Fibroblast of the aortic adventitia (primary cell): ENCODE measurements around the gene MRPL19. TPM values are rescaled to one million over a fixed set of nuclear protein-coding genes. Genes with fewer than 3 reads are reported as not detected.
"Not testable (repeated sequence)": the region's sequence is repeated elsewhere in the genome, so short reads cannot be mapped to it uniquely, and the experiment has no call there.

ENCODE experiments used
- DNase-seq: peaks from one replicate; pipeline ENCODE4 v3.0.0-alpha.2; 2010; ENCODE audit warnings: low read depth
- H3K4me3 ChIP-seq: 2 replicates; pipeline ENCODE4 v1.5.1; 2011; ENCODE audit warnings: low read depth, mild to moderate bottlenecking, control low read depth, low read length, moderate library complexity
- total RNA-seq: library from RNA; depleted of rRNA; stranded (reverse); fragments of >200 nt; gene quantifications from 2 replicates; pipeline ENCODE4 v1.2.3, GENCODE V29; 2012; ENCODE audit warnings: low replicate concordance
- TF ChIP-seq, protein P1 (sequence below): IDR thresholded peaks from 2 replicates; pipeline ENCODE4 v1.5.1; 2011; ENCODE audit warnings: mild to moderate bottlenecking, low read length, control low read depth, inconsistent platforms; ENCODE audit not compliant: insufficient read depth

The MRPL19 gene
- total RNA-seq, 1 donor, result 38.0 TPM

DNA sequence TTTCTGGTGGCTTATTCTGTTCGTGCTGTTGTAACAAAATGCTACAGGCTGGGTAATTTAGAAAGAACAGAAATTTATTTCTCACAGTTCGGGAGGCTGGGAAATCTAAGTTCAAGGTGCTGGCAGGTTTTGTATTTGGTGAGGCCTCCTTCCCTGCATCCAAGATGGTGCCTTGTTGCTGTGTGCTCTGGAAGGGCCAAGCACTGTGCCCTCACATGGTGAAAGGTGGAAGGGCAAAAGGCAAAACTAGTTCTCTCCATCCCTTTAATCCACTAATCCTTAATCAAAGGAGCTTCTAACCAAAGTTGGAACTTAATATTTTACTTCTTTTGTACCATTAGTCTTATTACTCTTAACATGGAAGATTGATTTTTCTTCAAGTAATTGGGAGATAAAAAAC is 7.4 kb downstream of the MRPL19 start:
- TF ChIP-seq, protein P1, sequence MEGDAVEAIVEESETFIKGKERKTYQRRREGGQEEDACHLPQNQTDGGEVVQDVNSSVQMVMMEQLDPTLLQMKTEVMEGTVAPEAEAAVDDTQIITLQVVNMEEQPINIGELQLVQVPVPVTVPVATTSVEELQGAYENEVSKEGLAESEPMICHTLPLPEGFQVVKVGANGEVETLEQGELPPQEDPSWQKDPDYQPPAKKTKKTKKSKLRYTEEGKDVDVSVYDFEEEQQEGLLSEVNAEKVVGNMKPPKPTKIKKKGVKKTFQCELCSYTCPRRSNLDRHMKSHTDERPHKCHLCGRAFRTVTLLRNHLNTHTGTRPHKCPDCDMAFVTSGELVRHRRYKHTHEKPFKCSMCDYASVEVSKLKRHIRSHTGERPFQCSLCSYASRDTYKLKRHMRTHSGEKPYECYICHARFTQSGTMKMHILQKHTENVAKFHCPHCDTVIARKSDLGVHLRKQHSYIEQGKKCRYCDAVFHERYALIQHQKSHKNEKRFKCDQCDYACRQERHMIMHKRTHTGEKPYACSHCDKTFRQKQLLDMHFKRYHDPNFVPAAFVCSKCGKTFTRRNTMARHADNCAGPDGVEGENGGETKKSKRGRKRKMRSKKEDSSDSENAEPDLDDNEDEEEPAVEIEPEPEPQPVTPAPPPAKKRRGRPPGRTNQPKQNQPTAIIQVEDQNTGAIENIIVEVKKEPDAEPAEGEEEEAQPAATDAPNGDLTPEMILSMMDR, result no peak
- no peak overlapping the region for H3K4me3 ChIP-seq
- DNase-seq, result no peak

DNA sequence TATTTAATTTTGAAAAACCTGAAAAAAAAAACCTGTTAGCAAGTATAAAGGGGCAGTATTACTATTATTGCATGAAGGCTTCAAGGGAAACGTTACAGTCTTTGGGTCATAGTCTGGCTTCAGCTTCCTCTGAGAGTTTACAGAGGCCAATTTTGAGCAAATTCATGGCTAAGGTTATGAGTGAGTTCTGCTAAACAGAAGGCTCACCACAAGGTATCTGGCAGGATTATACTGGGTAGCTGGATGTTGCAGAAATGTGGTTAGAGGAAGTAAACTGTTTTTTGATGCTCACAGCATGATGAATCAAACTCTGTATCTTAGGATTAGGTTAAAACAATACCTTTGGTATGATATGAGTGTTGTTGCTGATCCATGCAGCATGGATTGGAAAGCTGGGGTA is 9.3 kb downstream of the MRPL19 start:
- DNase-seq, result no peak
- TF ChIP-seq, protein P1, result no peak

DNA sequence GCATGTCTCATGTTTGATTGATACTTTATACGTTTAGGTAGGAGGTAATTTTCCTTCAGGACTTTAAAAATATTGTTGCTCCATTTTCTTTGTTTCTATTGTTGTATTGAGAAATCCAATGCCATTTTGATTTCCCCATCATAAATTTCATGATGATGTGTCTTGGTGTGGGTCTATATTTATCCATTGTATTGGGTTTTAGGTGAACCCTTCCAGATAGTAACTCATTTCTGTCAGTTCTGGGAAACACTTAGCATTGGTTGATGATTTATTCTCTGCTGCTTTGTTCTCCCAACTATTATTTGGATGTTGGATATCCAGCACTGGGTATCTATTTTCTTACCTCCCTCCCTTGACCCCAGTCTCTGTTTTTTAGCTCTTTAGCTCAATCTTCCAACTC is 10.0 kb downstream of the MRPL19 start:
- TF ChIP-seq, protein P1, result no peak
- no peak overlapping the region for H3K4me3 ChIP-seq
- no peak for DNase-seq

More for the DNA sequence above, 9.3 kb downstream of the MRPL19 start:
- no peak overlapping the region for H3K4me3 ChIP-seq

DNA sequence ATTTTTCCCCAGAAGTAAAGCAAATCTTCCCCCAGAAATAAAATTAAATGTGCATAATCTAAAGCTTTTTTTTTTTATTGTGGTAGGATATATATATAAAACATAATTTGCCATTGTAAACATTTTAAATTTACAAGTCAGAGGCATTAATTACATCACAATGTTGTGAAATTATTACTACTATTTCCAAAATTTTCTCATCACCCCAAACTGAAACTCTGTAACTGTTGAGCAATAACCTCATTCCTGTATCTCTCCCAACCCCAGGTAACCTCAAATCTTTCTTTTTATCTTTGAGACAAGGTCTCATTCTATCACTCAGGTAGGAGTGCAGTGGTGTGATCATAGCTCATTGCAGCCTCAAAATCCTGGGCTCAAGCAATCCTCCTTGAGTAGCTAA is 11.2 kb downstream of the MRPL19 start:
- H3K4me3 ChIP-seq, result no peak overlapping the region
- TF ChIP-seq, protein P1, result no peak
- DNase-seq, result no peak

DNA sequence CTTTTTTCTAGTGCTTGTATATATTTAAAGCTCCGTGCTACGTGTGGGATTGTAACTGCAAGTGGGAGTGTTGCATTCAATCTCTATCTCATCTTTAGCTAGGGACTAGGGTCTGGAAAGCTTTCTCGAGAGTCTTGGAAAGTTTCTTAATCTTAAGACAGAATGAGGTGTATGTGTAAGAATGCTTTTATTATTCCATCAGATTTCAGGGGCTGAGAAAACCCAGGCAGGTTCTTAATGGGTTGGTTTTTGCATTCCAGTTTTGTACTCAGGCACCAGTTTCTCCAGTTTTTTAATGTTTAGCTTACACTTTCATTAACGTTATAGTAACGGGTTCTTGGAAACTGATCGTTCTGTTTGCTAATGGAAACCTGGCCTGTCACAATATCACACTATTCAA is 20.3 kb downstream of the MRPL19 start:
- peak; percentile 20 for DNase-seq
- TF ChIP-seq, protein P1, result no peak

DNA sequence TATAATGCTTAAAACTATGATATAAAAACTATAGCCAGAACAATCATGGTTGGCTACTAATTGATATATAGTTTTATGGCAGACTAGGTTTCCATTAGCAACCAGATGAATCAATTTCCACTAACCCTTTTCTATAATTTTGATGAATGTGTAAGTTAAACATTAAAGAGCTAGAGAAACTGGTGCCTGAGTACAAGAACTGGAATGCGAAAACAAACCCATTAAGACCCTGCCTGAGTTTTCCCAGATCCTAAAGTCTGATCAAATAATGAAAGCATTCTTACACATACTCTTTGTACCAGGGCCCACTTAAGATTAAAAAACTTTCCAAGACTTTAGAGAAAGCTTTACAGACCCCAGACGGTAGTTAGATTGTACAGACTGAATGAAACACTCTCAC is 21.3 kb downstream of the MRPL19 start:
- no peak for DNase-seq
- TF ChIP-seq, protein P1, result no peak
- H3K4me3 ChIP-seq, result no peak overlapping the region

More for the DNA sequence above, 20.3 kb downstream of the MRPL19 start:
- no peak overlapping the region for H3K4me3 ChIP-seq

DNA sequence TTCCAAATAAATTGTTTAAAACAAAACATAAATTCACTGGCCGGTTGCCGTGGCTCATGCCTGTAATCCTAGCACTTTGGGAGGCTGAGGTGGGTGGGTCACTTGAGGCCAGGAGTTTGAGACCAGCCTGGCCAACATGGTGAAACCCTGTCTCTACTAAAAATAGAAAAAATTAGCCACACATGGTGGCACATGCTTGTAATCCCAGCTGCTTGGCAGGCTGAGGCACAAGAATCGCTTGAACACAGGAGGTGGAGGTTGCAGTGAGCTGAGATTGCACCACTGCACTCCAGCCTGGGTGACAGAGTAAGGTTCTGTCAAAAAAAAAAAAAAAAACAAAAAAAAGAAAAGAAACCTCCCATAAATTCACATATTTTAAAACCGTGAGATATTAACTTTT is 28.8 kb downstream of the MRPL19 start:
- H3K4me3 ChIP-seq, DNase-seq: not testable (repeated sequence)
